Inflammatory macrophage treated with lipopolysaccharide for 4 hours (primary cell): Measurements from ENCODE around the gene DIPK2A.
A peak's percentile ranks its signal among the peaks of the same experiment; 100 is the strongest.

ENCODE experiments used
- DNase-seq: peaks from one replicate; pipeline ENCODE4 v3.0.0-alpha.2; 2020

DIPK2A gene

DNA sequence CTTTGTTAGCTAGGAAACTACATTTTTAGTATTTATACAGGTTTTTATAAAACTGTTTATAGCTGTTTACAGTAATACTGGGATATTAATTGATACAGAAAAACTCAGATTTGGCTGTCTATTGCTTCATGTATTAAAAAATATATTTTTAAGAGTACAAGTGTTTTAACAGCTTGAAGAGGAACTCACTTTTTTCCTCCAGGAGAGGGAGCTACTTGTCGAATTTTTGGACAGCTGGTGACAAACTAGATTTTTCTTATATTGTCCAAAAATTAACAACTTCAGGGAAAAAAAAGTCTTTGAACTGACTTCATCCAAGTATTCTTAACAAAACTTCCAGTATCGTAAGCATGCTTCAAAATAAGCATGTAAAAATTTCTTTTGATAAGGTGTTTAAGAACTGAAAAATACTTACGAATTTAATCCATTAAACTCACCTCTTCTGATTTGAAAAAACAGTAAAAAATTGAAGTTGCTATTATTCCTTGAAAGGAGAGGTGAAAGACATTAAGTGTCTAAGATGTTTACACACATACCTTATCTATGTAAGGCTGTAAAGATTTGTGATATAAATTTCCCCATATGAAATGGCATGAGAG is 4.0 kb downstream of the DIPK2A start:
- DNase-seq, result peak; percentile 63

GRCh38 chr3:143977341-143978262 is 6.0 kb downstream of the DIPK2A start:
- peak; percentile 84 for DNase-seq

DNA sequence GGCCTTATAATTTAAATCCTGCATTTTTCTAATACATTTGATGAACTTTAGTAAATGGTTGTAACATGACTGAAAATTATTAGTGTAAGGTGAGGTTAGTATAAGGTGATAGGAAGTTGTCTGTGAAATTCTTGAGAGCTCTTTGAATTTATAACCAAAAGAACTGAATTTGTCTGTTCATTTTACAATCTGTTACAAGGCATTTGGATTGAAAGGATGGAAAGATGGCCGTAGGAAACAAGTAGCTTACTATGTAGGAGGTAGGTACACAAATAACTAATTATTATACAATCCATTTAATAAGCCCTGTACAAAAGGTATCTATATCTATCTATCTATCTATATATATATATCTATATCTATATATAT is 6.6 kb downstream of the DIPK2A start:
- DNase-seq, result no peak

DNA sequence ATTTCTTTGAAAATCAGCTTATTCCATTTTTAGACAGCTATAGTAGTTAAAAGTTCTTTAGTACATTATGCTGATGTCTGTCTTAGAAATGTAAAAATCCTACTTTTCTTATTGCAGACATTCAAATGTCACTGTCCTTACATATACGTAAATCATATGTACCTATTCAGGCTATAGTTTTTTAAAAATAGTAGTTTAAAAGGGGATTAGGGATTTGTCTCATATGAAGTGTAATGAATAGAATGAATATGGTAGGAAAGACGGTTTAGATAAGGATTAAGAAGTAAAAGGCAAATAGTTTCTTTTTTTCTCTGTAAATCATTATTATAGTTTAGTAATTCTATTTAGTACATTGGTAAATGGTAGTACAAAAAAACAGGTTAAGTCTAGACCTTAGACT is 7.4 kb downstream of the DIPK2A start:
- no peak for DNase-seq

DNA sequence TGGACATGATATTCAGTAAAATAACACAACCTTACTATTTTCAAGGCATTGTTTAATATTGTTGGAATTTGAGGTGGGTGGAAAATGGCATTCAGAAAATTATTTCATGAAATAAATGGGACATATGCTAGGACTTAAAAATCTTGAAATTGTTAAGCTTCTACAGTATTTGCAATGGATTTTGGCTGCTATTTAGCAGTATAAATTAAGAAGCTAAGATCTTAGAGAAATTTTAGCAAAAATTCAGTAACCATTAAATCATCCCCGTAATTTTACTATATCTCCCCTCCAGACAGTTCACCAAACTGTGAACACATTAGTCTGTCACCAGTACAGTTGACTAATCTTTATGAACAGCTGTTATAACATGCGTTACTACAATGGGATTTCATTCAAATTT is 8.2 kb downstream of the DIPK2A start:
- no peak for DNase-seq

DNA sequence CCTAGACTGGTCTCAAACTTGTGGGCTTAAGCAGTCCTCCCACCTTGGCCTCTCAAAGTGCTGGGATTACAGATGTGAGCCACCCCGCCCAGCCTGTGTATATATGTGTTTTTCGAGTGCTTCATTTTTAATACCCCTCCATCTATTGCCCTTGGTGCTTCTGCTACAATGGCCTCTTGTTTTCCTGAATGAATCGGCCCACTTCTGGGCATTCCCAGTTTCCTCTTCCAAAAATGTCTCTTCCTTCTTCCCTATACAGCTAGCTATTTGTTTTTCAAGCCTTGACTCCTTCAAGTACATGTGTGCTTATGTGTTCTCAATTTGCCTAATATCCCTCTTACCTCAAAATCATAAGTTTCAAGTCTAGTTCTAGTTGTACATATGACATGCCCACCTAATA is 16.7 kb downstream of the DIPK2A start:
- DNase-seq, result no peak

GRCh38 chr3:143989461-143989860 is 17.8 kb downstream of the DIPK2A start:
- no peak for DNase-seq

GRCh38 chr3:143991713-143992112 is 20.1 kb downstream of the DIPK2A start:
- peak; percentile 24 for DNase-seq

- DNase-seq, result peak; percentile 99
These were observed 26.6 kb downstream of the DIPK2A start for GRCh38 chr3:143998266-143998665.

- DNase-seq, result no peak
These were observed 31.4 kb downstream of the DIPK2A start for GRCh38 chr3:144003051-144003450.

DNA sequence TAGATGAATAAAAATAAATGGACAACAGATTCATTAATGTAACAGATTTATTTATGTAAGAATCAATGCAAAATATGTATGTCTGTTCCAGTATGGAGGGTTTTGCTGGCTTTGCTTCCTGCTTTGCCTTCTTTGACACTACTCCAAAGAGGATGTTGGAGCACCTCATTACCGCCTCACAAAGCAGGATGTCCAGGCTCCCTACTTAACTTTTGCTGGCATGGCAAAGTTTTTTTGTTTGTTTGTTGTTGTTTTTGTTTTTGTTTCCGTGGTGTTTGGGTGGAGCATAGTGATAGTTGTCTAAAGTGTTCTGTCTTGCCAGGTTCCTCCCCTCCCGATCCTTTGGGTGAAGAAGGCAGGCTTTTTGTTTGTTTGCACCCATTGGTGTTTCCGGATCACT is 38.7 kb downstream of the DIPK2A start:
- no peak for DNase-seq

GRCh38 chr3:144011251-144011799 is 39.7 kb downstream of the DIPK2A start:
- no peak for DNase-seq

GRCh38 chr3:144015133-144015532 is 43.5 kb downstream of the DIPK2A start:
- DNase-seq, result no peak

- no peak for DNase-seq
These were observed 47.2 kb downstream of the DIPK2A start for GRCh38 chr3:144018776-144019175.
